Endothelial cell (in vitro differentiated cells): ENCODE measurements around the gene STAT4. TPM values are rescaled to one million over a fixed set of nuclear protein-coding genes. Genes with fewer than 3 reads are reported as not detected.

Source experiments
- DNase-seq: peaks from one replicate; pipeline ENCODE4 v3.0.0; 2021; ENCODE audit warnings: low spot score
- H3K27ac Mint-ChIP-seq: one replicate; pipeline ENCODE4 v1.8.0; 2021; ENCODE audit warnings: mixed read lengths, inconsistent platforms; ENCODE audit not compliant: unreplicated experiment
- H3K27me3 Mint-ChIP-seq: one replicate; pipeline ENCODE4 v1.8.0; 2021; ENCODE audit warnings: mild to moderate bottlenecking, moderate library complexity, mixed read lengths, inconsistent platforms; ENCODE audit not compliant: unreplicated experiment
- H3K36me3 Mint-ChIP-seq: one replicate; pipeline ENCODE4 v1.8.0; 2021; ENCODE audit warnings: mild to moderate bottlenecking, low read depth, mixed read lengths, inconsistent platforms; ENCODE audit not compliant: unreplicated experiment
- H3K4me1 Mint-ChIP-seq: one replicate; pipeline ENCODE4 v1.8.0; 2021; ENCODE audit warnings: mild to moderate bottlenecking, mixed read lengths, inconsistent platforms; ENCODE audit not compliant: unreplicated experiment
- H3K4me3 Mint-ChIP-seq: one replicate; pipeline ENCODE4 v1.8.0; 2021; ENCODE audit warnings: mild to moderate bottlenecking, mixed read lengths, inconsistent platforms; ENCODE audit not compliant: unreplicated experiment
- H3K9me3 Mint-ChIP-seq: one replicate; pipeline ENCODE4 v1.8.0; 2021; ENCODE audit warnings: mixed read lengths, inconsistent platforms; ENCODE audit not compliant: unreplicated experiment
- total RNA-seq: library from RNA; stranded (reverse); fragmentation: NEBNext Ultra II Directional; extraction: Animal tissue kit (Norgen Biotek cat#: 25700); gene quantifications from one replicate; pipeline ENCODE4 v1.2.1, GENCODE V29; 2021; ENCODE audit not compliant: unreplicated experiment
- TF ChIP-seq, protein P1 (sequence below): fragments of 200-600 bp; sonication (generic); IDR thresholded peaks from one replicate; pipeline ENCODE4 v1.5.0; 2021; ENCODE audit warnings: antibody characterized with exemption; ENCODE audit not compliant: unreplicated experiment

The STAT4 gene
- total RNA-seq, 1 donor from 2014 or later, result 1.1 TPM

DNA sequence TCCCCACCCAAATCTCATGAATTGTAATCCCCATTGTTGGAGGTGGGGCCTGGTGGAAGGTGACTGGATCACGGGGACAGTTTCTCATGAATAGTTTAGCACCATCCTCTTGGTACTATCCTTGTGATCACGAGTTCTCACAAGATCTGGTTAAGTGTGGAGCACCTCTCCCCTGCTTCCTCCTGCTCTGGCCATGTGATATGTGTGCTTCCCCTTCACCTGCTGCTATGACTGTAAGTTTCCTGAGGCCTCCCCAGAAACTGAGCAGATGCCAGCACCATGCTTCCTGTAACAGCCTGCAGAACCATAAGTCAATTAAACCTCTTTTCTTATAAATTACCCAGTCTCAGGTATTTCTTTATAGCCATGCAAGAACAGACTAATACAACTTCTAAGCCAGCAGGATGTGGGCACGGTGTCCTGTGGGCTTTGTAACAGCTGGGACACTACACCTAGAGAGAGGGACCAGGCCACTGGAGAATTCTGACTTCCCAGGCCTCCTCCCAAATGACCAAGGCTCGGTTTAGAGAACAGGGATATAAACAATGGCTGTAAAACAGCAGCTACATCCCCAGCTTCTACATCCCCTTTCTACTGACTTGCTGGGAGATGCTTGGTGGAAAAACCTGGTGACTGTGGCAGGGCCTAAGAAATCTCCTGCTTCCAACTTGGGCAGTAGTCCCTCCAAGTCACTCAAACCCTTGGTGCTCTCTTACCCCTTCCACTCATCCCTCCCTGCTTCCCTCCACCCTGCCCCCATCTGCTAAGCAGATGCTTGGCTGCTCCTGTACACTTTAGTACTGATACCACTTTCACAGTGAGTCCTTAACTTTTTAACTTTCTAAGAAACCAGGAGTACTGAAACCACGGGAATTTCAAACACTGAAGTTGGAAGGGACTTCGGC lies 147.1 kb downstream of the STAT4 start:
- H3K9me3 Mint-ChIP-seq, result no peaks in the 10 kb centered on the region
- no peaks in the 10 kb centered on the region for H3K4me1 Mint-ChIP-seq
- DNase-seq, result no peak
- H3K36me3 Mint-ChIP-seq, result peaks cover 44% of the 10 kb centered on the region
- H3K4me3 Mint-ChIP-seq, result peak overlapping the region; percentile 42
- TF ChIP-seq, protein P1, sequence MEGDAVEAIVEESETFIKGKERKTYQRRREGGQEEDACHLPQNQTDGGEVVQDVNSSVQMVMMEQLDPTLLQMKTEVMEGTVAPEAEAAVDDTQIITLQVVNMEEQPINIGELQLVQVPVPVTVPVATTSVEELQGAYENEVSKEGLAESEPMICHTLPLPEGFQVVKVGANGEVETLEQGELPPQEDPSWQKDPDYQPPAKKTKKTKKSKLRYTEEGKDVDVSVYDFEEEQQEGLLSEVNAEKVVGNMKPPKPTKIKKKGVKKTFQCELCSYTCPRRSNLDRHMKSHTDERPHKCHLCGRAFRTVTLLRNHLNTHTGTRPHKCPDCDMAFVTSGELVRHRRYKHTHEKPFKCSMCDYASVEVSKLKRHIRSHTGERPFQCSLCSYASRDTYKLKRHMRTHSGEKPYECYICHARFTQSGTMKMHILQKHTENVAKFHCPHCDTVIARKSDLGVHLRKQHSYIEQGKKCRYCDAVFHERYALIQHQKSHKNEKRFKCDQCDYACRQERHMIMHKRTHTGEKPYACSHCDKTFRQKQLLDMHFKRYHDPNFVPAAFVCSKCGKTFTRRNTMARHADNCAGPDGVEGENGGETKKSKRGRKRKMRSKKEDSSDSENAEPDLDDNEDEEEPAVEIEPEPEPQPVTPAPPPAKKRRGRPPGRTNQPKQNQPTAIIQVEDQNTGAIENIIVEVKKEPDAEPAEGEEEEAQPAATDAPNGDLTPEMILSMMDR, result no peak
- no peak overlapping the region for H3K27ac Mint-ChIP-seq
- peaks cover 3% of the 10 kb centered on the region for H3K27me3 Mint-ChIP-seq

DNA sequence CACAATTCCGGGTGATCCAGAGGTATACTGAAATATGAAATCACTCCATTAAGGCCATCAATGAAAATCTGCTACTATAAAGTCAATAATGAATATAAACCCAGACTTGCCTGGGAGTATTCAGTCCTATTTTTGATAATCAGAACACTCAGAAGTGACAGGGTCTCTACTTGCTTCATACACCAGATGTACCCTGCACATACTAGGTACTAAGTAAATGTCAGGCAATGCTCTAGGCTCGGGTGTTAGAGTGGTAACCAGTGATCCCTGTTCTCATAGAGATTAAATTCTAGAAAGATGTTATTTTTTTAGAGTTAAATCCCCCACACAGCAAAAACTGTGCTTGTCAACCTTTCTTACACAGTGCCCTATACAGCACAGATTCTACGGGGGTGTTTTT lies 149.2 kb downstream of the STAT4 start:
- Mint-ChIP-seq H3K36me3 (peaks cover 46% of the 10 kb centered on the region), H3K4me1 (no peaks in the 10 kb centered on the region)

DNA sequence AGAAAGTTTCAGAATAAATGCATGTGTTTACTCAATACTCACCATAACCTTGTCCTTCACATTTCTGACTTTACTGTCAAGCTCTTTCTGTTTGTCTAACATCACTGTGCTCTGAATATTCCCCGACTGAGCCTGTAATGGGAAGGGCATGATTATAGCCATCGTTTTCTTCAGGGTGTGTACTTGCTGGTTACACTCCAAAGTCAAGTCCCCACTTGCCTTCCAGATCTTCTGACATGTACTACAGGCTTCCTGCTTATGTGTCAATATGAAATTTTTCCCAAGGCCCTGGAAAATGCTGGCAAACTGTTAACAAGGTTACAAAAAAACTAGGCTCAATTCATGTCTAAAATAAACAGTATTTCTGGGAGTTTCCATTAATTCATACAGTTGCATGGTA lies 149.8 kb downstream of the STAT4 start:
- TF ChIP-seq, protein P1, result no peak
- Mint-ChIP-seq H3K27me3 (peaks cover 1% of the 10 kb centered on the region), H3K27ac (no peak overlapping the region), H3K4me1 (no peaks in the 10 kb centered on the region), H3K4me3 (peak overlapping the region; percentile 6), H3K36me3 (peaks cover 43% of the 10 kb centered on the region), H3K9me3 (no peaks in the 10 kb centered on the region)
- no peak for DNase-seq

More for the DNA sequence above, 149.2 kb downstream of the STAT4 start:
- no peaks in the 10 kb centered on the region for H3K9me3 Mint-ChIP-seq
- no peak for DNase-seq
- TF ChIP-seq, protein P1, result no peak
- H3K27ac Mint-ChIP-seq, result no peak overlapping the region
- peaks cover 1% of the 10 kb centered on the region for H3K27me3 Mint-ChIP-seq
- no peak overlapping the region for H3K4me3 Mint-ChIP-seq

DNA sequence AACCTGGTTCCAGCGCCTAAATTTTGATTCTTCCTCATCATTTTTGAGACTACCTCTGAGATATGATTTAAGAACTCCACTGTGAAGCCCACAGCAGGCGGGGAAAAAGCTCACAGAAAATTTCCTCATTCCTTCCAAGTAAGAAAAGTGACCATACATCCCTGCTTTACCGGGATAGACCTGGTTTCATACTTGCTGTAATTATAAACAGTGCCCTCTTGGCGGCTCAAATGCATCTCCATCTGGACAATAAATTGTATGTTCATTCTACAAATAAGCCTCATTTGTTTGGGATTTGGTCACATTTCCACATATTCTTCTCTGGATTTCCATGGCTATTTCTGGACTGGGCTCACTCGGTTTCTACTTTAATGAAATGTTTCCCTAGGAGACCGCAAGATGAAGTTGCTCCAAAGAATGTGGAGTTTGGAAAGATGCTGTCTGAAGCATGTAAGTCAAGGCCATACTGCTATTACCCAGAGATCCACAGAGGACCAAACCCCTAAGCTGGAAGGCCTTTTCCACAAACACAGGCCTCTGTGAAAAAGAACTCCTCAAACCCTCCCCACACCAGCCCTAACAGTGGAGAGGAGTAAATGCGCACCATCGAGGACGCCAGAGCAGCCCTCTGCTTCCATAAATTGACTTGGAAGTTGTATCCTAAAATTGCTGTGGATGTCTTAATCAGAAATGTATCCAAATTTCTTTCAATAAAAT lies 150.7 kb downstream of the STAT4 start:
- TF ChIP-seq, protein P1, result no peak
- peaks cover 1% of the 10 kb centered on the region for H3K27me3 Mint-ChIP-seq
- H3K36me3 Mint-ChIP-seq, result peaks cover 47% of the 10 kb centered on the region
- H3K9me3 Mint-ChIP-seq, result no peaks in the 10 kb centered on the region
- no peaks in the 10 kb centered on the region for H3K4me1 Mint-ChIP-seq
- no peak overlapping the region for H3K4me3 Mint-ChIP-seq
- no peak overlapping the region for H3K27ac Mint-ChIP-seq
- no peak for DNase-seq
